22Rv1 (cell line): ENCODE data around the gene EGF.

Experiments used
- CTCF ChIP-seq: fragments of 450-650 bp; IDR thresholded peaks from 2 replicates; pipeline ENCODE4 v1.5.1; 2017; ENCODE audit warnings: mild to moderate bottlenecking
- ZFX ChIP-seq: fragments of 450-650 bp; IDR thresholded peaks from 2 replicates; pipeline ENCODE4 v1.6.1; 2017; ENCODE audit warnings: antibody characterized with exemption, borderline replicate concordance

DNA sequence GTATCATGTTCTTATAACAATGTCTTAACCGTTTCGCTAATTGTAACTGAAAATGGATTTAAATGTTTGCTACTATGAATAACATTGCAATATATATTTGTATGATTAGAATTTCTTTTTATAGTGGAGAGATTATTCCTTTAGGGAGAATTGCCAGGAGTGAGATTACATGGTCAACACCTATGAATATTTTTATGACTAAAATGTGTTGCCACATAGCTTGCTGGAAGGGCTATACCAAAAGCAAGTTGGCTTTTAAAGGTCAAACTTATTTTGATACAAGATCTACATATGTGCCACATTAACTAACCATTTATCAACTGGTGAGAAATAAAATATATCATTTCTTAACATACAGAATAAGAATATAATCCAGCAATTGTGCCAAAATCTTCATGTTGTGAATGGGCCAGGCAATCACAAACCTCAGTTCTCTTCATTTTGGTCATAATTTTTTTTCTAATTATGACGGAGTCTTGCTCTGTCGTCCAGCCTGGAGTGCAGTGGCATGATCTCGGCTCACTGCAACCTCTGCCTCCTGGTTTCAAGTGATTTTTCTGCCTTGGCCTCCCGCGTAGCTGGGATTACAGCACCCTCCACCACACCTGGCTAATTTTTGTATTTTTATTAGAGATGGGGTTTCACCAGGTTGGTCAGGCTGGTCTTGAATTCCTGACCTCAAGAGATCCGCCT lies 10.0 kb upstream of the EGF start:
- no peak for TF ChIP-seq CTCF
- TF ChIP-seq ZFX = no peak
